HepG2 (cell line): ENCODE data around the gene STX10. TPM values are rescaled to one million over a fixed set of nuclear protein-coding genes. Genes with fewer than 3 reads are reported as not detected.
A peak's percentile ranks its signal among the peaks of the same experiment; 100 is the strongest.

ENCODE experiments used
- ARID3A ChIP-seq: IDR thresholded peaks from 2 replicates; pipeline ENCODE4 v1.6.1; 2012; ENCODE audit warnings: low read depth, low read length, improper control_type of control experiment
- ARNT2 ChIP-seq: sonication (generic); formaldehyde crosslinking; IDR thresholded peaks from 2 replicates; pipeline ENCODE4 v1.8.0; 2022; ENCODE audit warnings: mild to moderate bottlenecking, low read depth, missing genetic modification reagents, moderate library complexity
- FOXA1 ChIP-seq, 2 experiments: fragments of 450-650 bp in 1 of 2; sonication (generic) in 1 of 2; formaldehyde crosslinking in 1 of 2; IDR thresholded peaks; 2 replicates each; pipeline versions ENCODE4 v1.4.0 to v1.6.1; 2016 to 2020; ENCODE audit warnings: missing genetic modification reagents in 1 of 2
- GATAD2A ChIP-seq: IDR thresholded peaks from 2 replicates; pipeline ENCODE4 v1.6.1; 2016
- IKZF4 ChIP-seq: sonication (generic); formaldehyde crosslinking; IDR thresholded peaks from 2 replicates; pipeline ENCODE4 v1.5.1; 2020; ENCODE audit warnings: borderline replicate concordance, mild to moderate bottlenecking, low read depth, missing genetic modification reagents; ENCODE audit errors: not compliant biosample characterization
- IRX3 ChIP-seq: sonication (generic); formaldehyde crosslinking; IDR thresholded peaks from 2 replicates; pipeline ENCODE4 v1.8.1; 2023; ENCODE audit warnings: mild to moderate bottlenecking, low read depth, missing genetic modification reagents, borderline replicate concordance
- KAT2B ChIP-seq: fragments of 150-350 bp; IDR thresholded peaks from 2 replicates; pipeline ENCODE4 v1.6.1; 2014; ENCODE audit warnings: low read depth, low read length, borderline replicate concordance
- NFKB2 ChIP-seq: sonication (generic); formaldehyde crosslinking; IDR thresholded peaks from 2 replicates; pipeline ENCODE4 v1.4.0; 2020; ENCODE audit warnings: missing genetic modification reagents, borderline replicate concordance
- NFKBIZ ChIP-seq: IDR thresholded peaks from 2 replicates; pipeline ENCODE4 v1.6.1; 2018; ENCODE audit warnings: missing genetic modification reagents, missing compliant biosample characterization
- RFXANK ChIP-seq: IDR thresholded peaks from 2 replicates; pipeline ENCODE4 v1.6.1; 2016
- SRSF4 ChIP-seq: fragments of 200-400 bp; formaldehyde crosslinking; IDR thresholded peaks from one replicate; pipeline ENCODE4 v1.6.1; 2018; ENCODE audit warnings: mild to moderate bottlenecking, low read depth, low read length, moderate library complexity; ENCODE audit not compliant: poor library complexity, severe bottlenecking
- TFDP1 ChIP-seq: IDR thresholded peaks from 2 replicates; pipeline ENCODE4 v1.6.1; 2016; ENCODE audit warnings: missing compliant biosample characterization, missing genetic modification reagents, borderline replicate concordance
- XBP1 ChIP-seq: sonication (generic); formaldehyde crosslinking; IDR thresholded peaks from 2 replicates; pipeline ENCODE4 v1.5.0; 2020; ENCODE audit warnings: missing genetic modification reagents
- ZBTB8A ChIP-seq: sonication (generic); formaldehyde crosslinking; IDR thresholded peaks from 2 replicates; pipeline ENCODE4 v1.4.0; 2020; ENCODE audit warnings: mild to moderate bottlenecking, low read depth, missing genetic modification reagents, borderline replicate concordance
- ZFP90 ChIP-seq: sonication (generic); formaldehyde crosslinking; IDR thresholded peaks from 2 replicates; pipeline ENCODE4 v1.8.0; 2022; ENCODE audit warnings: missing genetic modification reagents, mild to moderate bottlenecking, inconsistent platforms, borderline replicate concordance
- ZNF121 ChIP-seq: sonication (generic); formaldehyde crosslinking; IDR thresholded peaks from 2 replicates; pipeline ENCODE4 v1.5.0; 2020; ENCODE audit warnings: mild to moderate bottlenecking, missing genetic modification reagents
- ZNF142 ChIP-seq: sonication (generic); formaldehyde crosslinking; IDR thresholded peaks from 2 replicates; pipeline ENCODE4 v1.4.0; 2020; ENCODE audit warnings: missing genetic modification reagents
- ZNF362 ChIP-seq: sonication (generic); formaldehyde crosslinking; IDR thresholded peaks from 2 replicates; pipeline ENCODE4 v1.4.0; 2020; ENCODE audit warnings: missing genetic modification reagents, mild to moderate bottlenecking, borderline replicate concordance
- ZNF557 ChIP-seq: sonication (generic); formaldehyde crosslinking; IDR thresholded peaks from 2 replicates; pipeline ENCODE4 v1.4.0; 2020; ENCODE audit warnings: missing genetic modification reagents
- ZNF703 ChIP-seq: sonication (generic); formaldehyde crosslinking; IDR thresholded peaks from 2 replicates; pipeline ENCODE4 v1.5.1; 2020; ENCODE audit warnings: missing genetic modification reagents, mild to moderate bottlenecking, moderate library complexity, borderline replicate concordance
- polyA plus RNA-seq, 8 experiments: library from polyadenylated mRNA; depleted of rRNA in 3 of 8; stranded (reverse) in 7 of 8; unstranded in 1 of 8; fragments of >200 nt; fragmentation: Illumina TruSeq in 4 of 8; extraction: Trizol in 4 of 8; gene quantifications; 2 replicates each; pipeline versions ENCODE4 v1.2.1 to v1.2.3, GENCODE V29; 2011 to 2016; ENCODE audit warnings: low read depth in 4 of 8, missing spikeins in 1 of 8, mixed read lengths in 1 of 8; ENCODE audit not compliant: insufficient read depth in 1 of 8
- total RNA-seq, 5 experiments: library from RNA; depleted of rRNA; stranded (reverse); fragments of >200 nt; fragmentation: Illumina TruSeq; extraction: Trizol; gene quantifications; 2 replicates each; pipeline ENCODE4 v1.2.3, GENCODE V29; 2016; ENCODE audit warnings: low read depth in 1 of 5

The STX10 gene
- total and polyA plus RNA-seq, 2 of the 13 experiments (the other 11 are each of a cell fraction or from before 2014, with no cell fraction given), result 47.9 to 66.4 TPM

- TF ChIP-seq ZNF362 (CRISPR knock-in tag) (no peak), ZFP90 (CRISPR knock-in tag) (no peak), IRX3 (CRISPR knock-in tag) (no peak), IKZF4 (CRISPR knock-in tag) (no peak), ZNF703 (CRISPR knock-in tag) (no peak), ARNT2 (no peak), ZNF557 (CRISPR knock-in tag) (no peak), ZBTB8A (CRISPR knock-in tag) (no peak), RFXANK (no peak), NFKBIZ (no peak), ZNF121 (peak; percentile 52; the same call in 1 of the 2 replicates), GATAD2A (CRISPR knock-in tag) (peak; percentile 86), TFDP1 (CRISPR knock-in tag) (no peak), FOXA1 (IDR thresholded peaks at IDR 0.05) (no peak), FOXA1 (CRISPR knock-in tag; IDR thresholded peaks at IDR 0.05) (peak; percentile 33; the same call in 1 of the 2 replicates), XBP1 (no peak), NFKB2 (no peak), ZNF142 (CRISPR knock-in tag) (no peak), ARID3A (no peak; the same call in 1 of the 2 replicates), SRSF4 (no peak), KAT2B (peak; percentile 53; the same call in 1 of the 2 replicates)
These were observed 21.6 kb downstream of the STX10 start (continued) for GRCh38 chr19:13128583-13128982.
